Measurements from ENCODE around the gene ROBO3. TPM values are rescaled to one million over a fixed set of nuclear protein-coding genes. Genes with fewer than 3 reads are reported as not detected.

ROBO3 gene
- total RNA-seq, 1 experiment from 2014 or later = 21.3 TPM

- peaks cover 14% of the 10 kb centered on the region for H3K27me3 Mint-ChIP-seq (ENCODE audit: low read depth)
- no peak for DNase-seq (ENCODE audit: low spot score)
- H3K4me1 Mint-ChIP-seq = peaks cover 36% of the 10 kb centered on the region
- peak overlapping the region; percentile 67 for H3K4me3 Mint-ChIP-seq
- peak; percentile 3; the same call in 1 of the 2 replicates for ATAC-seq
- no peaks in the 10 kb centered on the region for H3K9me3 Mint-ChIP-seq
- CTCF ChIA-PET = interaction anchor here (0.7 to 5.1 kb wide), 8 partner anchors 26 to 167 kb away, joined by 3 to 66 read pairs (median 23); partner anchors contain the start of genes ESAM, MSANTD2, ROBO3 and SIAE
- POLR2A ChIA-PET = no interaction called here
- H3K36me3 Mint-ChIP-seq = no peaks in the 10 kb centered on the region
- no peak overlapping the region for H3K27ac Mint-ChIP-seq
- TF ChIP-seq NR1H2 (CRISPR knock-in tag; IDR thresholded peaks at IDR 0.05) (no peak), USF2 (CRISPR knock-in tag; IDR thresholded peaks at IDR 0.05) (no peak), NFE2L1 (CRISPR knock-in tag; IDR thresholded peaks at IDR 0.05) (no peak)
Measured at GRCh38 chr11:124839972-124840621, 25.1 kb upstream of the ROBO3 start.

GRCh38 chr11:124840666-124841065 is 24.6 kb upstream of the ROBO3 start:
- H3K36me3 Mint-ChIP-seq = no peaks in the 10 kb centered on the region
- no peak for TF ChIP-seq HMGA2 (CRISPR knock-in tag; IDR thresholded peaks at IDR 0.05)
- TF ChIP-seq, protein P1, sequence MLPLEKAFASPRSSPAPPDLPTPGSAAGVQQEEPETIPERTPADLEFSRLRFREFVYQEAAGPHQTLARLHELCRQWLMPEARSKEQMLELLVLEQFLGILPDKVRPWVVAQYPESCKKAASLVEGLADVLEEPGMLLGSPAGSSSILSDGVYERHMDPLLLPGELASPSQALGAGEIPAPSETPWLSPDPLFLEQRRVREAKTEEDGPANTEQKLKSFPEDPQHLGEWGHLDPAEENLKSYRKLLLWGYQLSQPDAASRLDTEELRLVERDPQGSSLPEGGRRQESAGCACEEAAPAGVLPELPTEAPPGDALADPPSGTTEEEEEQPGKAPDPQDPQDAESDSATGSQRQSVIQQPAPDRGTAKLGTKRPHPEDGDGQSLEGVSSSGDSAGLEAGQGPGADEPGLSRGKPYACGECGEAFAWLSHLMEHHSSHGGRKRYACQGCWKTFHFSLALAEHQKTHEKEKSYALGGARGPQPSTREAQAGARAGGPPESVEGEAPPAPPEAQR (CRISPR knock-in tag; IDR thresholded peaks at IDR 0.05) = no peak
- TF ChIP-seq CDX4 (CRISPR knock-in tag; IDR thresholded peaks at IDR 0.05; ENCODE audit: borderline replicate concordance) = no peak
- TF ChIP-seq ESRRA (CRISPR knock-in tag; IDR thresholded peaks at IDR 0.05; ENCODE audit: borderline replicate concordance) = no peak
- TF ChIP-seq STAT6 (CRISPR knock-in tag; conservative IDR thresholded peaks at IDR 0.05; ENCODE audit: low read depth) = no peak
- no peak for TF ChIP-seq FOXK1 (CRISPR knock-in tag; IDR thresholded peaks at IDR 0.05)
- TF ChIP-seq ZNF317 (CRISPR knock-in tag; IDR thresholded peaks at IDR 0.05; ENCODE audit: borderline replicate concordance, low read depth) = no peak
- no peak for TF ChIP-seq NFYB (CRISPR knock-in tag; conservative IDR thresholded peaks at IDR 0.05; ENCODE audit: low read depth)
- no peak for TF ChIP-seq RELA (CRISPR knock-in tag; IDR thresholded peaks at IDR 0.05; ENCODE audit: borderline replicate concordance)
- TF ChIP-seq, protein P2, sequence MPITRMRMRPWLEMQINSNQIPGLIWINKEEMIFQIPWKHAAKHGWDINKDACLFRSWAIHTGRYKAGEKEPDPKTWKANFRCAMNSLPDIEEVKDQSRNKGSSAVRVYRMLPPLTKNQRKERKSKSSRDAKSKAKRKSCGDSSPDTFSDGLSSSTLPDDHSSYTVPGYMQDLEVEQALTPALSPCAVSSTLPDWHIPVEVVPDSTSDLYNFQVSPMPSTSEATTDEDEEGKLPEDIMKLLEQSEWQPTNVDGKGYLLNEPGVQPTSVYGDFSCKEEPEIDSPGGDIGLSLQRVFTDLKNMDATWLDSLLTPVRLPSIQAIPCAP (CRISPR knock-in tag; IDR thresholded peaks at IDR 0.05) = no peak
- TF ChIP-seq RORB (CRISPR knock-in tag; IDR thresholded peaks at IDR 0.05) = no peak
- TF ChIP-seq SP1 (CRISPR knock-in tag; conservative IDR thresholded peaks at IDR 0.05) = no peak
- TF ChIP-seq GTF2I (CRISPR knock-in tag; conservative IDR thresholded peaks at IDR 0.05) = no peak
- no peak for TF ChIP-seq MXD4 (CRISPR knock-in tag; IDR thresholded peaks at IDR 0.05; ENCODE audit: borderline replicate concordance)
- no peak for TF ChIP-seq TP53 (CRISPR knock-in tag; IDR thresholded peaks at IDR 0.05)
- TF ChIP-seq ETV6 (CRISPR knock-in tag; IDR thresholded peaks at IDR 0.05) = no peak
- no peak for TF ChIP-seq CBFB (CRISPR knock-in tag; IDR thresholded peaks at IDR 0.05; ENCODE audit: low read depth)
- no peak for TF ChIP-seq ZNF671 (CRISPR knock-in tag; IDR thresholded peaks at IDR 0.05)
- TF ChIP-seq NR2C2 (CRISPR knock-in tag; IDR thresholded peaks at IDR 0.05) = no peak
- H3K4me3 Mint-ChIP-seq = no peak overlapping the region
- ChIA-PET CTCF (interaction anchor here (3.5 to 5.1 kb wide), 2 partner anchors 36 to 78 kb away, joined by 22 to 44 read pairs; partner anchors contain the start of gene ESAM), POLR2A (no interaction called here)
- H3K27ac Mint-ChIP-seq = no peak overlapping the region
- no peaks in the 10 kb centered on the region for H3K9me3 Mint-ChIP-seq
- DNase-seq (ENCODE audit: low spot score) (no peak), ATAC-seq (no peak)
- peaks cover 8% of the 10 kb centered on the region for H3K27me3 Mint-ChIP-seq (ENCODE audit: low read depth)
- H3K4me1 Mint-ChIP-seq = peaks cover 38% of the 10 kb centered on the region

Data from WTC11 (cell line).